Nephron (organoid): ENCODE measurements around the gene SH3BGRL3.

Experiments used
- H3K27ac Mint-ChIP-seq, 3 experiments: 2 replicates each; pipeline ENCODE4 v1.8.0; 2020; ENCODE audit warnings: mixed read lengths in 3 of 3, mild to moderate bottlenecking in 2 of 3, moderate library complexity in 1 of 3
- H3K27me3 Mint-ChIP-seq: 2 replicates; pipeline ENCODE4 v1.8.0; 2021; ENCODE audit warnings: low read depth, mild to moderate bottlenecking, moderate library complexity, mixed read lengths
- H3K36me3 Mint-ChIP-seq: 2 replicates; pipeline ENCODE4 v1.8.0; 2020; ENCODE audit warnings: low read depth, mixed read lengths
- H3K4me1 Mint-ChIP-seq: 2 replicates; pipeline ENCODE4 v1.8.0; 2020; ENCODE audit warnings: mixed read lengths
- H3K4me3 Mint-ChIP-seq, 3 experiments: 2 replicates each; pipeline ENCODE4 v1.8.0; 2020; ENCODE audit warnings: mild to moderate bottlenecking in 3 of 3, mixed read lengths in 3 of 3, moderate library complexity in 2 of 3
- H3K9me3 Mint-ChIP-seq: 2 replicates; pipeline ENCODE4 v1.8.0; 2020; ENCODE audit warnings: mixed read lengths
- TF ChIP-seq, protein P1 (sequence below), 3 experiments: fragments of 200-600 bp; sonication (generic); IDR thresholded peaks; one replicate each; pipeline ENCODE4 v1.5.0; 2021; ENCODE audit warnings: antibody characterized with exemption in 3 of 3; ENCODE audit not compliant: unreplicated experiment in 3 of 3

Gene SH3BGRL3

GRCh38 chr1:26296340-26297056, 16.6 kb downstream of the SH3BGRL3 start:
- Mint-ChIP-seq H3K9me3 (no peaks in the 10 kb centered on the region), H3K27ac (no peak overlapping the region), H3K36me3 (peaks cover 3% of the 10 kb centered on the region), H3K4me1 (no peaks in the 10 kb centered on the region), H3K27me3 (peaks cover 7% of the 10 kb centered on the region), H3K4me3 (no peak overlapping the region)
- TF ChIP-seq, protein P1, sequence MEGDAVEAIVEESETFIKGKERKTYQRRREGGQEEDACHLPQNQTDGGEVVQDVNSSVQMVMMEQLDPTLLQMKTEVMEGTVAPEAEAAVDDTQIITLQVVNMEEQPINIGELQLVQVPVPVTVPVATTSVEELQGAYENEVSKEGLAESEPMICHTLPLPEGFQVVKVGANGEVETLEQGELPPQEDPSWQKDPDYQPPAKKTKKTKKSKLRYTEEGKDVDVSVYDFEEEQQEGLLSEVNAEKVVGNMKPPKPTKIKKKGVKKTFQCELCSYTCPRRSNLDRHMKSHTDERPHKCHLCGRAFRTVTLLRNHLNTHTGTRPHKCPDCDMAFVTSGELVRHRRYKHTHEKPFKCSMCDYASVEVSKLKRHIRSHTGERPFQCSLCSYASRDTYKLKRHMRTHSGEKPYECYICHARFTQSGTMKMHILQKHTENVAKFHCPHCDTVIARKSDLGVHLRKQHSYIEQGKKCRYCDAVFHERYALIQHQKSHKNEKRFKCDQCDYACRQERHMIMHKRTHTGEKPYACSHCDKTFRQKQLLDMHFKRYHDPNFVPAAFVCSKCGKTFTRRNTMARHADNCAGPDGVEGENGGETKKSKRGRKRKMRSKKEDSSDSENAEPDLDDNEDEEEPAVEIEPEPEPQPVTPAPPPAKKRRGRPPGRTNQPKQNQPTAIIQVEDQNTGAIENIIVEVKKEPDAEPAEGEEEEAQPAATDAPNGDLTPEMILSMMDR (IDR thresholded peaks at IDR 0.05; ENCODE audit: unreplicated experiment in 3 of 3): no peak

DNA sequence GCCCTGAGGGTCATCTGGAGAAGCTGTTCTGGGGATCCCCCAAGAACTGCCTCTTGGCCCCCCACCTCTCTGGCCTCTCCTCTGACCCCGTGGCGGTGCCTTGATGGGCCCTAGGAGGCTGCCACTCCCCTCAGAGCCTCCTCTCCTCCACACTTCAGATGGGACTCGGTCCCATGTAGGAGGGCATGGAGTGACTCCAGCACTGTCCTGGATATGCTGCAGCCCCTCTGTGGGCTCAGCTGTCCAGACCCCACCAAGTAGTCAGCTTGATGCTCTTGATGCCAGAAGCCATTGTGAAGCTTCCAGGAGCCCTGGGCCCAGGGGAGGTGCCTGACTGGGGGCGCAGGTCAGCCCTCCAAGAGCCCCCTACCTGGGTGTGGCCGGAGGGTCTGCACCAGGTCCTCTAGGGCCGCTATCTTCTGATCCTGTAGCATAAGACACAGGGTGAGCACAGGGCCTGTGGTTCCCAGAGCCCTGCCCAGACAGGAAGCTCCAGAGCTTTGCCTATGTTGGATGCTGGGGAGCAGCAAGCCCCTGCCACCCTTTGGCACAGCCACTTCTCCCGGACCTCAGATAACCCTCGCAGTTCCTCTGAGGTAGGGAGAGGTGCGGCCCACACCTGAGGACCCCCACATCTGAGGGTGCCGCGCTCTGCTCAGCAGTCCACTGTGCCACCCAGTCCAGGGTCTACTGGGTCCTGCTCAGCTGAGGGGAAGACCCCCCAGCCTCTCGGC, 17.3 kb downstream of the SH3BGRL3 start:
- TF ChIP-seq, protein P1 (IDR thresholded peaks at IDR 0.05; ENCODE audit: unreplicated experiment in 3 of 3): no peak
- Mint-ChIP-seq H3K4me1 (no peaks in the 10 kb centered on the region), H3K4me3 (no peak overlapping the region), H3K36me3 (peaks cover 3% of the 10 kb centered on the region), H3K9me3 (no peaks in the 10 kb centered on the region), H3K27me3 (peaks cover 7% of the 10 kb centered on the region), H3K27ac (no peak overlapping the region)

DNA sequence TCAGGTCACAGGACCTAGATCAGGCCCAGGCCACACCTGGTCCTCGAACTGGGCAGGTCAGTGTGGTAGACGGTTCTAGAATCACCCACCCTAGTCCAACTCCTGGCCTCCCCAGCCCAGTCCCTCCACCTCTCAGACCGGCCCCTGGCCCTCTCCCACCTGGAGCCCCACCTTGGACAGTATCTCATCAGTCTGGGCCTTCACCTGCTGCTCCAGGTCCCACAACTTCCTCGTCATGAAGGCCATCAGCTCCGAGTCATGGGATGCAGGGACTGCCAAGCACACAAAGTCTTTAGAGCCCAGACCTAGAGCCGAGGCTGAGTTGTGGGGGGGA, 17.9 kb downstream of the SH3BGRL3 start:
- TF ChIP-seq, protein P1 (IDR thresholded peaks at IDR 0.05; ENCODE audit: unreplicated experiment in 3 of 3): no peak
- Mint-ChIP-seq H3K27ac (no peak overlapping the region), H3K27me3 (peaks cover 7% of the 10 kb centered on the region), H3K9me3 (no peaks in the 10 kb centered on the region), H3K4me1 (no peaks in the 10 kb centered on the region), H3K36me3 (peaks cover 3% of the 10 kb centered on the region), H3K4me3 (no peak overlapping the region)

DNA sequence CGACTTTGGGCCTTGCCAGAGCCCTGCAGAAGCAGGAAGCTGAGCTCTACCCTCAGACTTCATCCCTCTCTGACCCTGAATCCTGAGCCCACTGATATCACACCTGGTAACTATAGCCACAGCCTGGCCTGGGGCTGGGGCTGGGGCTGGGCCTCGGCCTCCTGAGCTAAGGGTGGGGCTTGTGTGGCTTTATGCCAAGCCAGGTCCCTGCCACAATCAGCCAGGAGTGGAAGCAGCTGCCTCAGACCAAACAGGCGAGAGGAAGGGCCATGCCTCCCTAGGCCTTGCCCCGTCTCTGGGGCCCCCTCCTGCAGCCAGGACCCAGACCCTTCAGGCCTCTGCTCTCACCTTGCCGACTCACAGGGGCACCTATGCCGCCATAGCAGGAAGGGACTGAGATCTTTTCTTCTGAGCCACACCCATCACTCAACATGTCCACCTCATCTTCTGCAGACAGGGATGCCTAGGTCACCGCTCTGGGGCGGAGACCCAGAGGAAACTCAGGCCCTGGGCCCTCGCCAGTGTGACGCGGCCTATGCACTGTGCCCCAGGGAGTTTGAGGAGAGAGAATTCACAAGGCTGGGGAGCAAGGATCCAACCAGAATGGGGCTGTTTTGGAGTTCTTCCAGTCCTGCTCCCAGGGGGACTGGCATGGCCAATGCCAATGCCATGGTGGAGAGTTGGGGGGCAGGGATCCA, 20.8 kb downstream of the SH3BGRL3 start:
- H3K4me3 Mint-ChIP-seq: no peak overlapping the region
- TF ChIP-seq, protein P1 (IDR thresholded peaks at IDR 0.05; ENCODE audit: unreplicated experiment in 3 of 3): no peak
- H3K27me3 Mint-ChIP-seq: peaks cover 3% of the 10 kb centered on the region
- no peak overlapping the region for H3K27ac Mint-ChIP-seq
- peaks cover 4% of the 10 kb centered on the region for H3K4me1 Mint-ChIP-seq
- no peaks in the 10 kb centered on the region for H3K36me3 Mint-ChIP-seq
- H3K9me3 Mint-ChIP-seq: no peaks in the 10 kb centered on the region

GRCh38 chr1:26302733-26303405, 23.0 kb downstream of the SH3BGRL3 start:
- Mint-ChIP-seq H3K4me3 (peak overlapping the region in 1 of 3 experiments; percentile 32), H3K27me3 (no peaks in the 10 kb centered on the region), H3K27ac (no peak overlapping the region), H3K36me3 (no peaks in the 10 kb centered on the region), H3K9me3 (no peaks in the 10 kb centered on the region), H3K4me1 (peaks cover 13% of the 10 kb centered on the region)
- TF ChIP-seq, protein P1 (IDR thresholded peaks at IDR 0.05; ENCODE audit: unreplicated experiment in 3 of 3): no peak
